Activated gamma-delta T cell (primary cell): Measurements from ENCODE around the gene ITGBL1.
A peak's percentile ranks its signal among the peaks of the same experiment; 100 is the strongest.

Experiments
- DNase-seq: peaks from one replicate; lab custom pipeline; 2025; lab: John Stamatoyannopoulos, UW
- total RNA-seq, 2 donors: gene quantifications; one replicate each; lab custom pipeline; 2026; lab: John Stamatoyannopoulos, UW

ITGBL1 gene
- 0.10 to 0.13 reads per million in 2 donors for total RNA-seq

- DNase-seq = peak; percentile 3
These were observed at the start of gene ITGBL1 for GRCh38 chr13:101452519-101453485. Gene ITGBL1, plus strand, starts transcription at chr13:101452675. Its CDS starts 159 bp downstream, at chr13:101452834.

GRCh38 chr13:101406791-101407190 is 45.7 kb upstream of the ITGBL1 start:
- DNase-seq = no peak

DNA sequence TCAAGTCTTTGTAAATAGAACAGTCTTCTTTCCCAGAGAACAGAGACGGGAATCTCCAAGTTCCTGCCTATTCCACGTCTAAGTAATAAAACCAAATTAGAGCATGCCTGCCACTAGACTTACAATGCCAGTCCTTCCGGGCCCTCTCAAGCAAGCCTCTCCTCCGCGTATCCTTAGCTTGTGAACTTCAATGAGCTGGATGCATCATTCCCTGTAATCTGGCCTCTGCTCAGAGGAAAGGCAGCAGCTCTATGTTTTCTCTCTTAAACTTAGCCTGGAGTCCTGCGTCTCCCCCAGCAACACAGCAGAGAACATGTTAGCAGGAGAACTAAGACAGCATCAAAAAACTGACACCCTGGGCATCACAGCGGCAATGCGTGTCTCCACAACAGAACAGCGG is 44.3 kb upstream of the ITGBL1 start:
- no peak for DNase-seq

DNA sequence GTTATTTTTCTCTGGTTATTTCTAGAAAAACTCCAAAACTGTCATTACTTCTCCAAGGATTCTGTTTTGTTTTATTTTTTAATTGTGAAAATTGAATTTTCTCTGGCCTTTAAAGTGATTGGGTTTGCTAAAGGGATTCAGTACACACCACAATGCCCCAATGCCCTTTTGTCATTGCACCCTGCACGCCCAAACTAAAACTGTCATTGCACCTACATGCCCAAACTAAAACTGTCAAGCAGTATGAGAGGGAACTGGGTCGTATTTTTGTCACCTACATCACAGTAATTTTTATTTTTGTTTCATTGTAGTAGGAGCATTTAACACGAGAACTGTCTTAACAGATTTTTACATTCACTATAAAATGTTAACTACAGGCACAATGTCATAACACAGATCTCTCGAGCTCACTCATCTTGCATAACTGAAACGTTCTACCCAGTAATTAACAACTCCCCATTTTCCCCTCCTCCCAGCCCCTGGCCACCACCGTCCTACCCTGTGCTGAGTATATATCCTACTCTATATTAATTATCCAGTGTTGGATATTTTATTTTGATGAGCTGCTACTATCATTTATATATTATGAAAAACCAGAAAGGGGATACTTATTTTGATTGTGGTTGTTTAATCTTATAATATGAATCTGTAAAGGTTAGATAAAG is 43.4 kb upstream of the ITGBL1 start:
- no peak for DNase-seq

DNA sequence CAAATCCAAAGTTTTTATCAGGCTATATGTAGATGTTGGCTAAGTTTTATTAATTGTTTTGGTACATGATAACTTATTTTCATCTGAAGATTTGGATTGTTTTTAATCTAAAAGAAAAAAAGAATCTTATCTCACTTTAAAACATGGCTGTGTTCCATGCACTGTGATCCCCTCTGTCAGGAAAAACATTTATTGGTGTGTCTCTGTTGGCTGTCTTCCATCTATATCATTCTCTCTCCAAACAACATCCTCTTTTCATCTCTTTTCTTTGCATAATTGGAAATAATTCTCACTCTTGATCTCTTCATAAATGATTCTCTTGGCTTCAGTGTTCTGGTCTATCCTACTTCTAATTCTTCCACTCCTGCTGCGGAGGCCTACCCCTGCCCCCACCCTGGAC is 40.4 kb upstream of the ITGBL1 start:
- DNase-seq = no peak

- peak; percentile 11 for DNase-seq
These were observed 36.9 kb upstream of the ITGBL1 start for GRCh38 chr13:101415358-101416174.

GRCh38 chr13:101416181-101417042 is 36.1 kb upstream of the ITGBL1 start, which contains the start of gene NALCN:
Gene NALCN, minus strand, starts transcription at chr13:101416508. Its CDS starts 17,382 bp downstream, at chr13:101399126.
- DNase-seq = peak; percentile 13

GRCh38 chr13:101417043-101417406 is 35.5 kb upstream of the ITGBL1 start:
- no peak for DNase-seq

- no peak for DNase-seq
These were observed 35.0 kb upstream of the ITGBL1 start for GRCh38 chr13:101417501-101417900.

DNA sequence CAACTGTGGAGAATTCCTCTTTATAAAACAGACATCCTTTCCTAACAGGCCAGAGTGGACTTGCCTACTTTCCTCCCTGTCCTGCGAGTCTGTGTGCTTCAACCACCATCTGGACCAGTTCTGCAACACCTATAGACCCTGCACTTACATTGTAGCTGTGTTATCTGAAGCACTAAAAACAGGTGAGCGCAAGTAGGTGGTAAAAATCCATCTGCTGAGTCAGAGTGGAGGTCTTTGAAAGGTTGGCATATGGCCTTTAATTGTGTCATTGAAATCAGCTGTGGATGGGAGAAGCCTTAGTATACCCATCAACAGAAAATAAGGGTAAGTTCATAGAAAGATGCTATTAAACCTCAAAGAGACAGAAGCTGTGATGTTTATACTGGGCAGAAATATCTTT is 28.6 kb upstream of the ITGBL1 start:
- no peak for DNase-seq

GRCh38 chr13:101424381-101425155 is 27.9 kb upstream of the ITGBL1 start:
- DNase-seq = no peak

DNA sequence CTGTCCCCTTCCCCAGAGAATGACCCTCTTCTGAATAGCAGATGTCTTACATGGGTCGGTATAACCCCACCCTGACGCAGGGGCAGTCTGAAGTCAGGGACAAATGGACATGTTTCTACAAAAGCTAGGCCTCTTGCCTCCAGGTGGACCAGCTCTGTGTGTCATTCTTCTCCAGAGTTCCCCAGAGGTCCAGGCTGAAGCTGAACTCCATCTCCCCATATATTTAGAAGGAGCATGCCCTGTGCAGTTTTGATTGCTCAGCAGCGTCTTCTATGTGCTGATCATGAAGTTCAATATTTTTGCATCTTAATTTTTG is 27.4 kb upstream of the ITGBL1 start:
- no peak for DNase-seq

GRCh38 chr13:101425623-101426022 is 26.9 kb upstream of the ITGBL1 start:
- DNase-seq = no peak

- DNase-seq = no peak
These were observed 22.7 kb upstream of the ITGBL1 start for GRCh38 chr13:101429733-101430132.

DNA sequence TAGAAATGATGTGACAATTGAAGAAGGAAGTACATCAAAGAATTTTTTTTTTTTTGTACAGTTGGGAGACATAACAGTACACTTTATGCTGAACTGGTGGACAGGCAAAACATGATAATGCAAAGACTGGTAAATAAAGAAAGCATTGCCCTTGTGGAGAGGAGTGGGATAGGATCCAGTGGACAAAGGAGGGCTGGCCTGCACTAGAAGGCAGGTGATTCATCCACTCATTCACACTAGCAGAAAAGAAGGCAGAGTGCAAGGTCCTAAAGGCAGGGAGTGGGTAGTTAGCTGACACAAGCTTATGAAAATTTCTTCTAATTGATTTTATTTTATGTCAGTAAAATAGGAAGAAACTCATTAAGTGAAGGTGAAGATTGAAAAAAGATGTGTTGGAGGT is 18.6 kb upstream of the ITGBL1 start:
- DNase-seq = no peak

DNA sequence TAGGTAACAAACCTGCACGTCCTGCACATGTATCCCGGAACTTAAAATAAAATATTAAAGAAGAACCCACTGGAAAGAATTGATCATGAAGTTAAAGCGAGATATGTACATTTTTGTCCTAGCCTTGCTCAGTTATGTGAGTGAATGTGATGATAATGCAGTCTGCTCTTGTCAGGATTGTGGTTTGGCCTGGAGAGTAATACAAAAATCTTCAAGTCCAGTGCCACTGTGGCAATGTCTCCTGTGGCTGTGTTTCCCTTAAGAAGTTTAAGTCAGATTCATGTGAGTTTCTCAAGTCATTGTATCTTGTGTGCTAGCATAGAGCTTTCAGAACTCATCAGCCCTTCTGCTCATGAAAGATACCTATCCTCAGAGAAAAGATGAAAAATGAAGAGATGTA is 18.0 kb upstream of the ITGBL1 start:
- no peak for DNase-seq

- no peak for DNase-seq
These were observed 4.6 kb upstream of the ITGBL1 start for GRCh38 chr13:101447852-101448251.

GRCh38 chr13:101449790-101450748 is 2.4 kb upstream of the ITGBL1 start:
- DNase-seq = no peak

- DNase-seq = no peak
These were observed 1.7 kb upstream of the ITGBL1 start for GRCh38 chr13:101450749-101451130.
